ENCODE data around the gene SAG. TPM values are rescaled to one million over a fixed set of nuclear protein-coding genes. Genes with fewer than 3 reads are reported as not detected.

SAG gene
- total RNA-seq, 4 donors from 2014 or later: 0.07 TPM; not detected in 3

DNA sequence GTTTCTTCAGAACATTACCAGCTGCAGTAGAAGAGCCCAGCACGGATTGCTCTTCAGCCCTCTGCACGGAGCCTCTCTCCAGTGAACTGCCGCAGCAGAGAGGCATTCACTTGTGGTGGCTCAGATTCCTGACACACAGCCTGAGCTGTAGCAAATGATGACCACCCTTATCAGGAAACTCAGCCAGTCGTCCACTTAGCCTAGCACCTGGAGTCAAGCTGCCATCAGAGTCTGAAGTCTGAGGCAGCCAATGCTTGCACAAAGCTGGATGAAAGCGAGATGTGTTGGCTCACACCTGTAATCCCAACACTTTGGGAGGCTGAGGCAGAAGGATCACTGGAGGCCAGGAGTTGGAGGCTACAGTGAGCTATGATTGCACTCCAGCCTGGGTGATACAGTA is 11.7 kb upstream of the SAG start:
- Histone ChIP-seq H3K4me1 (no peaks in the 10 kb centered on the region), H3K4me3 (no peak overlapping the region), H3K36me3 (no peaks in the 10 kb centered on the region), H3K9me3 (no peaks in the 10 kb centered on the region), H3K27me3 (no peaks in the 10 kb centered on the region), H3K27ac (no peak overlapping the region)
- TF ChIP-seq, protein P1, sequence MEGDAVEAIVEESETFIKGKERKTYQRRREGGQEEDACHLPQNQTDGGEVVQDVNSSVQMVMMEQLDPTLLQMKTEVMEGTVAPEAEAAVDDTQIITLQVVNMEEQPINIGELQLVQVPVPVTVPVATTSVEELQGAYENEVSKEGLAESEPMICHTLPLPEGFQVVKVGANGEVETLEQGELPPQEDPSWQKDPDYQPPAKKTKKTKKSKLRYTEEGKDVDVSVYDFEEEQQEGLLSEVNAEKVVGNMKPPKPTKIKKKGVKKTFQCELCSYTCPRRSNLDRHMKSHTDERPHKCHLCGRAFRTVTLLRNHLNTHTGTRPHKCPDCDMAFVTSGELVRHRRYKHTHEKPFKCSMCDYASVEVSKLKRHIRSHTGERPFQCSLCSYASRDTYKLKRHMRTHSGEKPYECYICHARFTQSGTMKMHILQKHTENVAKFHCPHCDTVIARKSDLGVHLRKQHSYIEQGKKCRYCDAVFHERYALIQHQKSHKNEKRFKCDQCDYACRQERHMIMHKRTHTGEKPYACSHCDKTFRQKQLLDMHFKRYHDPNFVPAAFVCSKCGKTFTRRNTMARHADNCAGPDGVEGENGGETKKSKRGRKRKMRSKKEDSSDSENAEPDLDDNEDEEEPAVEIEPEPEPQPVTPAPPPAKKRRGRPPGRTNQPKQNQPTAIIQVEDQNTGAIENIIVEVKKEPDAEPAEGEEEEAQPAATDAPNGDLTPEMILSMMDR (IDR thresholded peaks at IDR 0.05): no peak
- no peak for TF ChIP-seq POLR2A (IDR thresholded peaks at IDR 0.05)
- DNase-seq: no peak
- intact Hi-C loops (cut with DNase I; ENCODE audit: low total_unique reads): no loop called here

- DNase-seq: no peak
- no peaks in the 10 kb centered on the region for H3K27me3 ChIP-seq
- TF ChIP-seq POLR2A (IDR thresholded peaks at IDR 0.05): no peak
- TF ChIP-seq, protein P1 (IDR thresholded peaks at IDR 0.05): no peak
- H3K4me1 ChIP-seq: no peaks in the 10 kb centered on the region
- H3K27ac ChIP-seq: no peak overlapping the region
- no peaks in the 10 kb centered on the region for H3K9me3 ChIP-seq
- intact Hi-C loops (cut with DNase I; ENCODE audit: low total_unique reads): no loop called here
- H3K4me3 ChIP-seq: no peak overlapping the region
- H3K36me3 ChIP-seq: no peaks in the 10 kb centered on the region
Observed at GRCh38 chr2:233297076-233297475, 10.5 kb upstream of the SAG start.

DNA sequence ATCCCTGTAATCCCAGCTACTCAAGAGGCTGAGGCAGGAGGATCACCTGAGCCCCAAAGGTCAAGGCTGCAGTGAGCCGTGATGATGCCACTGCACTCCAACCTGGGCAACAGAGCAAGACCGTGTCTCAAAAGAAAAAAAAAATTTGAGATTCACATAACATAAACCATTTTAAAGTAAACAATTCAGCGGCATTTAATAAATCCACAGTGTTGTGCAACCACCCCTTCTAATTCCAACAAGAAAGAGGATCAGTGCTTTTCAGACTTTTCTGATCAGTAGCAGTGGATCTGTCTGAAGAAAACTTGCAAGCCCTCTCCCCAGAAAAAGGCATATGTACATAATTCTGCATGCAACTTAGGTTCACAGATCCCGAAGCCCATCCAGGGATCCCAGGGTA is 7.2 kb upstream of the SAG start:
- Histone ChIP-seq H3K9me3 (no peaks in the 10 kb centered on the region), H3K4me3 (no peak overlapping the region), H3K36me3 (no peaks in the 10 kb centered on the region), H3K4me1 (no peaks in the 10 kb centered on the region), H3K27me3 (no peaks in the 10 kb centered on the region), H3K27ac (no peak overlapping the region)
- intact Hi-C loops (cut with DNase I; ENCODE audit: low total_unique reads): no loop called here
- TF ChIP-seq POLR2A (IDR thresholded peaks at IDR 0.05): no peak
- TF ChIP-seq, protein P1 (IDR thresholded peaks at IDR 0.05): no peak
- DNase-seq: no peak

- H3K4me1 ChIP-seq: no peaks in the 10 kb centered on the region
- H3K9me3 ChIP-seq: no peaks in the 10 kb centered on the region
- H3K36me3 ChIP-seq: no peaks in the 10 kb centered on the region
- H3K4me3 ChIP-seq: no peak overlapping the region
- H3K27me3 ChIP-seq: no peaks in the 10 kb centered on the region
- DNase-seq: no peak
- no peak overlapping the region for H3K27ac ChIP-seq
- intact Hi-C loops (cut with DNase I; ENCODE audit: low total_unique reads): no loop called here
- no peak for TF ChIP-seq POLR2A (IDR thresholded peaks at IDR 0.05)
- TF ChIP-seq, protein P1 (IDR thresholded peaks at IDR 0.05): no peak
Observed at GRCh38 chr2:233301248-233301647, 6.4 kb upstream of the SAG start.

GRCh38 chr2:233301811-233302210 is 5.8 kb upstream of the SAG start:
- Histone ChIP-seq H3K27ac (no peak overlapping the region), H3K27me3 (no peaks in the 10 kb centered on the region), H3K4me3 (no peak overlapping the region), H3K36me3 (no peaks in the 10 kb centered on the region), H3K4me1 (no peaks in the 10 kb centered on the region), H3K9me3 (no peaks in the 10 kb centered on the region)
- TF ChIP-seq POLR2A (IDR thresholded peaks at IDR 0.05): no peak
- TF ChIP-seq, protein P1 (IDR thresholded peaks at IDR 0.05): no peak
- DNase-seq: no peak
- intact Hi-C loops (cut with DNase I; ENCODE audit: low total_unique reads): no loop called here

Data from uterus (tissue), 4 donors.